HG03432 (cell line): ENCODE results near the gene CBARP.

Experiments used
- ATAC-seq: cut with Tn5 transposase; IDR thresholded peaks from one replicate; pipeline ENCODE4 v1.9.1; 2021; ENCODE audit warnings: mild to moderate bottlenecking, moderate library complexity; ENCODE audit not compliant: unreplicated experiment

CBARP gene

GRCh38 chr19:1227304-1228054 lies 10.3 kb downstream of the CBARP start:
- no peak for ATAC-seq

DNA sequence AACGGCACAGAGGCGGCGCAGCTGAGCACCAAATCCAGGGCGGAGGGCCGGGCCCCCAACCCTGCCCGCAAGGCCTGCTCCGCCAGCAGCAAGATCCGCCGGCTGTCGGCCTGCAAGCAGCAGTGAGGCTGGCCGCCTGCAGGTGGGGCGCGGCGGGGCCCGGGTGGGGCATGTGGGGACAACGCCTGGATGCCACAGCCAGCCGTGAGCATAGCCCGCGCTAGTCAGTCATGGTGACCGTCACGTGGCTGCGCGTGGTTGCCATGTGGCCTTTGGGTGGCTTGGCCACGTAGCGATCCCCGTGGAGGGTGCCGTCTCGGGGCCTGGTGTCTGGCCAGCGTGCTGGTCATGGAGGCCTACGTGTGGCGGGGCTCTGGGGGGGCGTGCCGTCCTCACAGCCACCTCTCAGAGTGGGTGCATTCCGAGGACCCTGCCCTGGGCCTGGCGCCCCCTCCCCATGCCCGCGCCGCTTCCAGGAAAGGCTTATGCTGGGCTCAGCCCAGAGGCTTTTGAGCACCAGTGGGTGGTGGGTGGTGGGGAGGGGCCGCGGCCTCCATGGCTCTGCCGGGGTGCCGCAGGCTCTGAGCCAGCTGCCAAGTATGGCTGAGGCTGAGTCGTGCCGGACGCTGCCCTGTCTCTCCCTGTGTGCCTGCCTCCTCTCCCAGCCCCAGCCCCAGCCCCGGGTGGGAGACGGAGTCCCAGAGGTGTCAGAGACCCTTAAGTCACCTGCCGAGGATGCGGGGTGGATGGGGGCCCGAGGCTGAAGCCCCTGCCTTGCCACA lies 11.1 kb downstream of the CBARP start:
- no peak for ATAC-seq

DNA sequence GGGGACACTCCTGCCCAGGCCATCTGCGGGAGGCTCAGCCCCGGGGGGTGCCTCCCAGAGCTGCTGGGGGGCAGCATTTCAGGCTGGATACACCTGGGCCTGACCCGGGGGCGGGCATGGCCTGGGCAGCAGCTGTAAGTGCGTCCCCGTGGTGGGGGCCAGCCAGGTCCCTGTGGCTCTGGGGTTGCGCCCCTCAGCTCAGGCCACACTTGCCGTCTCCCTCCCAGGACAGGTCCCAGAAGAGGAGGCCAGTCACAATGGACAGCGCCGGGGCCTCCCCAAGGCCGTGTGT lies 11.6 kb downstream of the CBARP start:
- ATAC-seq, result no peak

GRCh38 chr19:1225440-1226226 lies 12.2 kb downstream of the CBARP start:
- ATAC-seq, result no peak

- ATAC-seq, result no peak
Observed at GRCh38 chr19:1224847-1225246, 13.0 kb downstream of the CBARP start.

- no peak for ATAC-seq
Observed at GRCh38 chr19:1224047-1224825, 13.6 kb downstream of the CBARP start.

DNA sequence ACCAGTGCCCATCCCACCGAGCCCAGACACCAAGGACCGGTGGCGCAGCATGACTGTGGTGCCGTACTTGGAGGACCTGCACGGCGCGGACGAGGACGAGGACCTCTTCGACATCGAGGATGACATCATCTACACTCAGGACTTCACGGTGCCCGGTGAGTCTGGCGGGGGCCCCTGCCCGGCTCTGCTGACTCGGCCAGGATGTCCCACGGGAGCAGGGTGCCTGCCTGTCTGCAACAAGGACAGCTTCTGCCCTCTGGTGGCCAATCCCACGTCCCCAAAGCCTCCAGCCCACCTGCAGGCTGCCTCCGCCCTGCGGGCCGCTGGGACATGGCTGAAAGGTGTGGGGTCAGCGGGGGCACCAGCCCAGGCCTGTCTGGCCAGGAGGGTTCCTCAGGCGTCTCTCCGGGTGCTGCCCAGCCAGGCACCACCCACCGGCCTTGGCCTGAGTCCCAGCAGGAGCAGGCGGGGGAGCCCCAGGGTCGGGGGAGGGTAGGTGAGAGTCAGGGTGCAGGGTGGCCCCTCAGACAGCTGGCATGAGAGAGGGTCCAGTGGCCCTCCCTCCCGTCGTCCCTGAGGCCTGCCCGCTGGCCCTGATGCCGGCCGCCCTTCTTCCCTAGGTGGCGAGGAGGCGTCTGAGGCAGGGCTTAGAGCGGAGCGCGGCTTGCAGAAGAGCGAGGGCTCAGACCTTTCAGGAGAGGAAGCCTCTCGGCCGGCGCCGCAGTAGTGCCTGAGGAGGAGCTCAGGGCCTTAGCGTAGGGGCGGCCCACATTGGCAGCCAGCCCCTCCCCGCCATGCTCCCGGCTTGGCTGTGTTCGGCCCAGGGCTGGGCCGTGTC lies 14.6 kb downstream of the CBARP start:
- ATAC-seq, result no peak

DNA sequence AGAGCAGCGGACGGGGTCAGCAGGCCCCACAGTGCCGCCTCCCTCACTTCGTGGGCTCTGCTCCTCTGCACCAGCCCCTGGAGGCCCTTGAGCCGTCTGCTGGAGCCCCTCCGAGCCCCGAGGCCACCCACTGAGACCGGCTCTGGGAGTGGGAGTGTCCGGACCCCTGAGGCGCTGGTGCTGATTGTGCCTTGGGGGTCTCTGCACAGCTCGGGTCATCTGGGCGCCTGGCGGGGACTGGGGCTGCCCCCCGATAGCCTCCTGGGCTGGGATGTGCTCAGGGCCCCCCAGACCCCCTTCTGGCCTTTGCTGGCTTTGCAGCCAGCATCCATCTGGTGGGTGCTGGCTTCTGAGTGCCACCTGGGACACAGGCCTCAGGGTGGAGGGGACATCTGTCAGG lies 15.4 kb downstream of the CBARP start:
- ATAC-seq, result no peak

DNA sequence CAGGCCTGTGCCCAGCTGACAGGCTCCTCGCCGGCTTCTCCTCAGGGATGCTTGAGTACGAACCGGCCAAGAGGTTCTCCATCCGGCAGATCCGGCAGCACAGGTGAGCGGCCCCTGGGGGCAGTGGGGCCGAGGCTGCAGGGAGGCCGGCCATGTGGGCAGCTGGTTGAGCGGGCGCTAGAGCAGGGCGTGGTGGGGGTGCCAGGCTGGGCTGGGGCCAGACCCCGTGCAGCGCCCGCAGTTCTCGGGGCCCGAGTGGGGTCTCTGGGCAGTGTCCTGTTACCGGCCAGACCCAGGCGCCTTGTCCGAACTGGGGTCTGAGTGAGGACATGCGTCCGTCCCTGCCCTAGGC lies 15.9 kb downstream of the CBARP start:
- no peak for ATAC-seq

DNA sequence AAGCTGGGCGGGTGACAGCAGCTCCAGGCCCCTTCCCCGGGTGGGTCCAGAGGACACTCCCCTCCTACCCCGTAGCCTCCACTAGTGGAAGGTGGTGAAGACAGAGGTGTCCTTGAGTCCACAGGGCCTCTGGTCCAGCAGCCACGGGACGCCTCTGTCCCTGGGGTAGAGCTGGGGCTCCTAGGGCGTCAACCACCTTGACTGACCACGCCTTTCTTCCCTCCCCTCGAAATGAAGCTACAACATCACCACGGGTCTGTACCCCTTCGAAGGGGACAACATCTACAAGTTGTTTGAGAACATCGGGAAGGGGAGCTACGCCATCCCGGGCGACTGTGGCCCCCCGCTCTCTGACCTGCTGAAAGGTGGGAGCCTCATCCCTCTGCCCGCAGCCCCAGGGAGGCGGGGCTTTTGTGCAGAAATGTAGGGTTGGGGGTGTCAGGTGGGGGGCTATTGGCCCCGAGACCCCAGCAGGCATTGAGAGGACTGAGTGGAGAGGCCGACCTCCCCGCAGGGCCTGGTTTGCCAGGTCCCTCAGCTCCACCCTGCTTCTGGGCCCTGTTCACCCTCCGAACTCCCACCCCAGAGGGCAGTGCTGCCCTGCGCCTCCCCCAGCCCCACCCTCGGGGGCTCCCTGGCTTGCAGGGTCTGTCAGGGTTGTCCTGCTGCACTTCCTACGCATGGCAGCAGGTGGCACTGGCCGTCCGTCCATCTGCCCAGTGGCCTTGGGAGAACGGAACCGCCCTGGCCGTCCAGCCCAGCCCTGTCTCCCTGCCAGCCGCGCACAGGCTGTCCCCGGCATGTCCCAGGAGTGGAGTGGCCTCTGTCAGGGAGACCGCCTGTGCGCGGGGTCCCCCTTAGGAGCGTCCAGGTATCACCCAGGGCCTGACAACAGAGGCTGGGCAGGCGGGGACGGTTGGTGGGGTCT lies 16.6 kb downstream of the CBARP start:
- ATAC-seq, result no peak

- ATAC-seq, result no peak
Observed at GRCh38 chr19:1220477-1220930, 17.3 kb downstream of the CBARP start.

- ATAC-seq, result no peak
Observed at GRCh38 chr19:1219786-1220476, 17.9 kb downstream of the CBARP start.

DNA sequence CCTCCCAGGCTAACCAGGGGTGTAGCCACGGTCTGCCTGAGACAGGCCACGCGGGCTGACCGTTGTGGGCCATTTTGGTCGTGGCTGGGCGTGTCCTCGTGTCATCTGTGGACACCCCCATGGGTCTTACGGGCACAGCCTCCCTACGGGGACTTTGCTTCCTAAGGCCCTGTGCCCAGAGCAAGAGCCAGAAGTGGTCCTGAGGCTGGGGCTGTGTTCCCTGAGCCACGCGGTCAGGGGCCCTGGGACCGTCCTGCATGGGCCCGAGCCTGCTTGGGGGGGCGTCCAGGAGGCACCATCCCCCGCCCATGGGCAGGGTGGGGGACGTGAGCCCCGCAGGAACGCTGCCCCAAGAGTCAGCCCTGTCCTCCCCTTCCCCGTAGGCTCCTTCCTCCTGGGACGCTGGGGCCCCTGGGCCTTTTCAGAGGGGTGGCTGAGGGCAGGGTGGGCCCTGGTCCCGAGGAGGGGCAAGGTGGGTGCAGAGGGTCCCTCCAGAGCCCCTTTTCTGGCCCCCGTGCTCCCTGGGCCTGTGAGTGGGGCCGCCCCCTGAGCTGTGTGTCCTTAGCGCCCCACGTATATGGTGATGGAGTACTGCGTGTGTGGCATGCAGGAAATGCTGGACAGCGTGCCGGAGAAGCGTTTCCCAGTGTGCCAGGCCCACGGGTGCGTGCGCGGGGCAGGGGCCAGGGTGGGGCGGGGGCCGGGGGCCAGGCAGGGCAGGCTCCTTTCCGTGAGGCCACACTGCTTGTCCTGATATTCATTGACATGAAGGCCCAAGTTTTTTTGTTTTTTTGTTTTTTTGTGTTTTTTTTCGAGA lies 18.8 kb downstream of the CBARP start:
- ATAC-seq, result no peak

DNA sequence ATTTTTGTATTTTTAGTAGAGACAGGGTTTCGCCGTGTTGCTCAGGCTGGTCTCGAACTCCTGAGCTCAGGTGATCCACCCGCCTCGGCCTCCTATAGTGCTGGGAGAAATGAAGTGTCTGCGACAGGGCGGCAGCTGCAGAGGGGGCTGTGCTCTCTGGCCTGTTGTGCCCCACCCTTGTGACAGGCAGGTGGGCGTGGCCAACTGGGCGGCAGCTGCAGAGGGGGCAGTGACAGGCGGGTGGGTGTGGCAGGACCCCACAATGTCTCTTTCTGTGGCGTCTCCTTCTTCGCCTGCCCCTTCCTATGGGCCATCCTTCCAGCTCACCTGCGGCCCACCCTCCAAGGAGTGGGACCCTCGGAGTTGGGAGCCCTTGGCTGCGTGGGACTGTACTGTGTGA lies 20.4 kb downstream of the CBARP start:
- ATAC-seq, result no peak

DNA sequence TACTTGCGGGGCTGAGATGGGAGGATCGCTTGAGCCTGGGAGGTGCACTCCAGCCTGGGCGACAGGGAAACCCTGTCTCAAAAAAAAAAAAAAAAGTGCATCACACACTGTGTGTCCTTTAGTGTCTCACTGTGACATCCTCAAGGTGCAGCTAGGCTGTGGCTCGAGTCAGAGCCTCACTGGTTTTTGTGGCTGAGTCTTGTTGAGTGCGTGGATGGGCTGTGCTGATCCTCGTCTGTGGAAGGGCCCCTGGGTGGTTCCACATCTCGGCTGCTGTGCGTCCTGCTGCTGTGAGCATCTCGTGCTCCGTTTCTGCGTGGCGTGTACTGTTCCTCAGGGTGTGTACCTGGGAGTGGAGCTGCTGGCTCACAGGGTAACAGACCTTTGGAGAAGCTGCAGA lies 21.0 kb downstream of the CBARP start:
- ATAC-seq, result no peak

- no peak for ATAC-seq
Observed at GRCh38 chr19:1214862-1215731, 22.7 kb downstream of the CBARP start.
